Subcutaneous adipose tissue (tissue), 4 donors: ENCODE data around the gene PHETA1. TPM values are rescaled to one million over a fixed set of nuclear protein-coding genes. Genes with fewer than 3 reads are reported as not detected.

Source experiments
- CTCF ChIP-seq: fragments of 450-650 bp; IDR thresholded peaks from one replicate; pipeline ENCODE4 v1.5.1; 2016; ENCODE audit warnings: low read depth, mild to moderate bottlenecking, control low read depth, antibody characterized with exemption, moderate library complexity
- total RNA-seq, 4 donors: library from RNA; depleted of rRNA; stranded (reverse); fragments of >200 nt; gene quantifications; one replicate each; pipeline ENCODE4 v1.1.0, GENCODE V29; 2016

PHETA1 gene
- total RNA-seq, 4 donors from 2014 or later: 2.8 to 14.1 (median 7.1) TPM

- TF ChIP-seq CTCF: no peak
These were observed 35.7 kb upstream of the PHETA1 start for GRCh38 chr12:111404362-111405148.

GRCh38 chr12:111401167-111401605 lies 32.3 kb upstream of the PHETA1 start:
- TF ChIP-seq CTCF: no peak

GRCh38 chr12:111398530-111398929 lies 29.6 kb upstream of the PHETA1 start:
- TF ChIP-seq CTCF: no peak

- no peak for TF ChIP-seq CTCF
These were observed 28.0 kb upstream of the PHETA1 start for GRCh38 chr12:111396726-111397445.

GRCh38 chr12:111395336-111396187 lies 26.7 kb upstream of the PHETA1 start:
- no peak for TF ChIP-seq CTCF

GRCh38 chr12:111394480-111394879 lies 25.6 kb upstream of the PHETA1 start:
- TF ChIP-seq CTCF: no peak
